ENCODE data around the gene ADGRF4.

The ADGRF4 gene

DNA sequence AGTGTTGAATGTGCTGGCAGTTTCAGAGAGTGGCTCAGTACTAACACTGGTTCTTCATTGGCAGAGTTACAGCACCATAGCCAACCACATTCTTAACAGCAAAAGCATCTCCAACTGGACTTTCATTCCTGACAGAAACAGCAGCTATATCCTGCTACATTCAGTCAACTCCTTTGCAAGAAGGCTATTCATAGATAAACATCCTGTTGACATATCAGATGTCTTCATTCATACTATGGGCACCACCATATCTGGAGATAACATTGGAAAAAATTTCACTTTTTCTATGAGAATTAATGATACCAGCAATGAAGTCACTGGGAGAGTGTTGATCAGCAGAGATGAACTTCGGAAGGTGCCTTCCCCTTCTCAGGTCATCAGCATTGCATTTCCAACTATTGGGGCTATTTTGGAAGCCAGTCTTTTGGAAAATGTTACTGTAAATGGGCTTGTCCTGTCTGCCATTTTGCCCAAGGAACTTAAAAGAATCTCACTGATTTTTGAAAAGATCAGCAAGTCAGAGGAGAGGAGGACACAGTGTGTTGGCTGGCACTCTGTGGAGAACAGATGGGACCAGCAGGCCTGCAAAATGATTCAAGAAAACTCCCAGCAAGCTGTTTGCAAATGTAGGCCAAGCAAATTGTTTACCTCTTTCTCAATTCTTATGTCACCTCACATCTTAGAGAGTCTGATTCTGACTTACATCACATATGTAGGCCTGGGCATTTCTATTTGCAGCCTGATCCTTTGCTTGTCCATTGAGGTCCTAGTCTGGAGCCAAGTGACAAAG lies 17.0 kb upstream of the ADGRF4 start:
- no peak for DNase-seq

GRCh38 chr6:47686411-47686810 lies 12.0 kb upstream of the ADGRF4 start:
- DNase-seq = no peak

DNA sequence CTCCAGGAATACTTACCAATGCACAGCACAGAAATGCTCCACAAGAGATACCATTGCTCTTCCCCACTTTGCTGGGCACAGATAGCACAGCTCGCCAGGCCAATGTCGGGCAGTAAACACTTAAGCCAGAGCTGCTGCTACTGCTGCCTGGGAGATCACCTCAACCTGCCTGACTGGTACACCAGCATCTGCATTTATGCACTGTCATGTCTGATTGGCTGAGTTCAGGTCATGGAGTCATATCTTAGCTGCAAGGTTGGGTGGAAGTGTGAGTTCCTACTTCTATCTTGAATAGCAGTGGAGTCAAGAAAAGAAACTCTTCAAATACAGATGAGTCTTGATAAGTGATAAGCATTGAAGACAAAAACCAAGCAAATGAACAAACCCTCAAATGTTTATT lies 10.9 kb upstream of the ADGRF4 start:
- DNase-seq = no peak

GRCh38 chr6:47690214-47690613 lies 8.2 kb upstream of the ADGRF4 start:
- DNase-seq = no peak

- no peak for DNase-seq
These were observed 7.6 kb upstream of the ADGRF4 start for GRCh38 chr6:47690791-47691190.

- no peak for DNase-seq
These were observed 455 bp upstream of the ADGRF4 start for GRCh38 chr6:47697925-47698324.

DNA sequence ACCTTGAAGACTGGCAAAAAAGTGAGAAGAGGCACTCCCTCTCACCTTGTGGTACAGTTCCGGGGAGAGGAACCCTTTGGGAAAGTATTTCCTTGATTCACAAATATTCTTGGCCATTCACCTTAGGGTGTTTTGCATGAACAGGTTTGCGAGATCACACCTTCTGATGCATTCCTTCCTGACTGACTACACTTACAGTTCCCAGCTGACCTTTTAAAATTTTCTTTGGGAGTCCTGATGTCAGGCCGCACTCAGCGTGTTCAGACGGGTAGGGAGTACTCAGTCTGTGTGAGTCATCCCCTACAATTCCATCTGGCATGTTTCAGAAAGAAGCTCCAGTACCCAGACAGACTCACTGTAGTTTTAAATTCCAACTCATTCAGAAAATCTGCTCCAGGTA lies 1.7 kb downstream of the ADGRF4 start:
- no peak for DNase-seq

DNA sequence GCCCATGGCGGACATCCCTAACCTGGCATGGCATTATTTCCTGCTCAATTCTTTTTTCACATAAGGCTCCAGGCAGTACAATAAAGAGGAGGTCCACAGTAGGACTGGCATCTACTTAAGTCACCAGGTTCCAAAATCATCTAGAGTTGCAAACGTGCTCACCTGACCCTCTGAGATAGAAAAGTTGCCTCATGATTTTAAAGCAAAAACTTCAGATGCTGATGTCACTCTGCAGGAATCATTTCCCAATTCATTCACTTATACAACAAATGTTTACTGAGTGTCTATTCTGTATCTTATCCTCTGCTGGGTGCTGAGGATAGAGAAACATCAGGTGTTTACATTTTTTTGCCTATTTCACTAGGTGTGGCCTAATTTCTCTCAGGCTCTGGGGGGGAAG lies 2.2 kb downstream of the ADGRF4 start:
- DNase-seq = no peak

- DNase-seq = no peak
These were observed 3.0 kb downstream of the ADGRF4 start for GRCh38 chr6:47701363-47701762.

GRCh38 chr6:47709160-47709559 lies 10.8 kb downstream of the ADGRF4 start:
- no peak for DNase-seq

GRCh38 chr6:47710295-47710694 lies 11.9 kb downstream of the ADGRF4 start:
- no peak for DNase-seq

DNA sequence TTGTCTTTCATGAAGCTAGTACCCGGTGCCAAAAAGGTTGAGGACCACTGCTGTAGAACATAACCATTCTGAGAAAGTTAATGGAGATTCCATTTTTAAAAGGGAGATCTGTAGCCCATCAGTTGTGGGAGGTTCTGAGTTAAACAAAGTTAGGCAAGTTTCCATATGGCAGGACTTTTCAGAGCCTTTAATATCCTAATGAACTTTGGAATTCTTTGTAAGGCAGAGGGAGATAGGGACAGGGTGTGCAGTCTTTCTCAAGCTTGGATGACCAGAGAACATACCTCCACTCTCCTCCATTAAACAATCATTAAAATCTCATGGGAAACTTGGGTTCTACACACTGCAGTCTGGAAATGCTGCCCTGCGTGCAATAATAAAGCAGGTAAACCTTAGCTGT lies 14.8 kb downstream of the ADGRF4 start:
- DNase-seq = no peak

DNA sequence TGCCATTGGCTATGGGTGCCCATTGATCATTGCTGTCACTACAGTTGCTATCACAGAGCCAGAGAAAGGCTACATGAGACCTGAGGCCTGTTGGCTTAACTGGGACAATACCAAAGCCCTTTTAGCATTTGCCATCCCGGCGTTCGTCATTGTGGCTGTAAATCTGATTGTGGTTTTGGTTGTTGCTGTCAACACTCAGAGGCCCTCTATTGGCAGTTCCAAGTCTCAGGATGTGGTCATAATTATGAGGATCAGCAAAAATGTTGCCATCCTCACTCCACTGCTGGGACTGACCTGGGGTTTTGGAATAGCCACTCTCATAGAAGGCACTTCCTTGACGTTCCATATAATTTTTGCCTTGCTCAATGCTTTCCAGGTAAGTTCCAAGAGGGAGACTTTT lies 16.4 kb downstream of the ADGRF4 start:
- DNase-seq = no peak

DNA sequence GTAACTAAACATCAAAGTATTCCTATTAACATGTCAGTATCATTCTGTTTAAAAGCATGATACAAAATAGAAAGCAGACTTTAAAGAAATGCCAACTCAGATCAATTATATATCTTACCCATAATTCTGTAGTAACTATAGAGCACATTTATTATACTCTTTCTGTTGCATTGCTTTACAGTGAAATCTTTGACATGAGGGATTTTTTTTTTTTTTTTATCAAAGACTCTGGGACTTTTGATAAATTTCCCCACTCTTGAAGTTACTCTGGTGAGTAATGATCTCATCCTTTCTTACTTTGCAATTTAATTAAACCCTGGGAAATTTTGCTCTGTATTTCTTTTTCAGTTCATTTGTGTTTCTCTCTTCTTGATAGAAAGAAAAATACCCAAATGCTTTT lies 17.4 kb downstream of the ADGRF4 start:
- no peak for DNase-seq

- DNase-seq = no peak
These were observed 17.8 kb downstream of the ADGRF4 start for GRCh38 chr6:47716207-47716606.

DNA sequence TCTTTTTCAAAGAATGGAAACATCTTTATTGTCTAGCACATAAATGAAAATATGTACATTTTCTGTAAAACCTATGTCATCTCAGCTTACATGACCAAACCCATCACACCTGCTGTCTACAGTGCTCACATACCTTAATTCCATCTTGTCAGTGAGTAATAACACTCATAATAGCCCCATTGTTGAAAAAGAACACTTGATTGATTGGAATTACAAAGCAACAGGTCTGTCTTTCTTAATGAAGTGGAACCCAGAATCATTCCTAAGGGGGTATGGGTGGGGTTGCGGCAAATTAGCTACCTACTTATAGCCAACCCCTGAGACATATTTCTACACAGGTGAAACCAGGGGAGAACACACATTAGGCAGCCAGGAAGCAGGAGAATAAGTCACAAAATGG lies 20.2 kb downstream of the ADGRF4 start:
- DNase-seq = no peak

- no peak for DNase-seq
These were observed 22.8 kb downstream of the ADGRF4 start for GRCh38 chr6:47721189-47721588.

DNA sequence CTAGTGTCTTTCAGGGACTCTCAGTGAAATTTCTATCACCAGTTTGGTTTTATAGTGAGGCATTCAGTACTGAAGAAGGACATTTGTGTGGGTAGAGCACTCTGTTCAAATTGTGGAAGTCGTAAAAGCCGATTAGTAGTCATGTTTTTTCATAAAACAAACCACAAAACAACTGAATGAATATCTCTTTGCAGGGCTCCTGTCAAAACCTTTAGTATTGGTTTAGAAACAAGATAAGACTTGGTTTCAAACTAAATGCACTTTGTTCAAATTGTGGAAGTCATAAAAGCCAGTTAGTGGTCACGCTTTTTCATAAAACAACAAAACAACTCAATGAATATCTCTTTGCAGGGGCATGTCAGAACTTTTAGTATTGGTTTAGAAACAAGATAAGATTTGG lies 23.8 kb downstream of the ADGRF4 start:
- no peak for DNase-seq

DNA sequence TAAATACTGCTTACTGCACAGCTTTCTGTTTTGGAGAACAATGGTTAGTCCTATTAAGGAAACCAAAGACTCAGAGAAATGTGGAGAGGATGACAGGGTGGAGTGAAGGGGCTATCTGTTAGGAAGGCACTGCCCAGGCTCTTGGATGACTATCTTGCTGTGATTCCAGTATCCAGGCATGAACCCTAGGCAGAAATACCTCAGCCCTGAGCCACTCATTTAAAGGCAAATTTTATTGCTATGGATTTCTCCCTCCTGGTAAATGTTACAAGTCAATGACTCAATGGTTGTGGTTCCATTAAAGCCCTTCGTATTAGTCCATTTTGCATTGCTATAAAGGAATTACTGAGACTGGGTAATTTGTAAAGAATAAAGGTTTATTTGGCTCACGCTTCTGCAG lies 25.9 kb downstream of the ADGRF4 start:
- DNase-seq = no peak

DNA sequence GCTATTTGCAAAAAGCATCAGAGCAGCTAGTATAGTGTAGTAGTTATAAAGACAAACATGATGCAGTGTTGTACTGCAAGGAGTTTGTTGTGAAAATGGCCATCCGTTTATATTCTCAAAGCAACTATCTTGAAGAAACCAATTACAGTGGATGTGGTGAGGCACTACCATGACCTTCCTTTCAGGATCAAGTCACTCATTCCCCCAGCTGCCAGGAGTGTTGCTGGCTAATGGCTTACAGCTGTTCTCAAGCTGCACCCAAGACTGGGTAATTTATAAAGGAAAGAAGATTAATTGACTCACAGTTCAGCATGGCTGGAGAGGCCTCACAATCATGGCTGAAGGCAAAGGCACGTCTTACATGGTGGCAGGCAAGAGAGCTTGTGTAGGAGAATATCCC lies 29.0 kb downstream of the ADGRF4 start:
- DNase-seq = no peak

- no peak for DNase-seq
These were observed 30.6 kb downstream of the ADGRF4 start for GRCh38 chr6:47729019-47729418.

- DNase-seq = no peak
These were observed 31.1 kb downstream of the ADGRF4 start for GRCh38 chr6:47729457-47729856.

DNA sequence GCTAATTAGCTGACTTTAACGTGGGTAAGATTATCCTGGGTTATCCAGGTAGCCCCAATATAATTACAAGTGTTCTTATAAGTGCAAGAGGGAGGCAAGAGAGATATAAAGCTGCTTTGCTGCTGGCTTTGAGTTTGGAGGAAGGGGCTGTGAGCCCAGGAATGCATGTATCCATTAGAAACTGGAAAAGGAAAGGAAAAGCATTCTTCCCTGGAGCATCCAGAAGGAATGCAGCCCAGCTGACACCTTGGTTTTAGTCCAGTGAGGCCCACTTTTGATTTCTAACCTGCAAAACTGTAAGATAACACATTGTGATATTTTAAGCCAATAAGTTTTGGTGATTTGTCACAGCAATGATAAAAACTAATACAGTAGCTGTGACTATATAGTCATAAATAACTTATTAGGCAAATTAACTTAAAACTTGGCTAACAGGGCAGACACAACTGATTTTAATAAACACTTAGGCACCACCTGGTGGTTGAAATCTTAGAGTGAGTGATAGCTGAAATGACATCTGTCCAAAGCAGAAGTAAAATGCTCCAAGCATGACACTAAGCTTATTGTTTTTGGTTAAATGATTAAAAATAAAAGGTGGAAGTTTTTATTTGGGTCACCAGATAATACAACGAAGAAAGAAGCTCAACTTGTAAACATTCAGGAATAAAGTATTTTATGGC lies 35.6 kb downstream of the ADGRF4 start:
- peak in 1 of 2 donors; percentile 30 for DNase-seq

DNA sequence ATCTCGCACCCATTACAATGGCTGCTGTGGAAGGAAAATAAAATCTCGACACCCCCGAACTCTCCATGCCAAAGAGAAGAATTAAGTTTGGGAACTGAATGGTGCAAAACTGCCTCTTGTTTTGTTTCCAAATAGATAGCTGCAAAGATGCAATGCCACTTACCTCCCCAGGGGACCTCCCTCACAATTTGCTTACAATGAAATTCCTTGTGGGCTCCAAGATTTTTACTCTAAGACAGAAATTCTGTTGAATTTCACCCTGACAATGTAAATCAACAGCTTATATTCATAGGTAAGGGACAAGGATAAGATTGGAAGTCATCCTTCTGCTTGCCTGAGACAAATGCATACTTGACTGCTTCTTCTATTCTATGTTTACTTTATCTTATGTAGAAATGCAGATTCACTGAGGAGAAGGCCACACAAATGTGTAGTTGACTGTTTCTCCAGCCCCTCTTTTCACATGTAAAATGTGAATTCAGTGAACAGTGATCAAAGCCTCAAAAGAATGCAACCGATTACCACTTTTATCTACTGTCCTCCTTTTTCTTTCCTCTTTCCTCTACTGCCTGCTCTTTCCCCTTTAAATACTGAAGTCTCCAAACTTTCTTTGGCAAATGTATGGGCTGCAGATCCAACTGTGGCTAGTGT lies 36.6 kb downstream of the ADGRF4 start:
- DNase-seq = no peak
